Urinary bladder (tissue), 4 donors: ENCODE measurements around the gene SORT1. TPM values are rescaled to one million over a fixed set of nuclear protein-coding genes. Genes with fewer than 3 reads are reported as not detected.
"Not testable (repeated sequence)": the region's sequence is repeated elsewhere in the genome, so short reads cannot be mapped to it uniquely, and the experiment has no call there.

Source experiments
- DNase-seq: peaks from one replicate; pipeline ENCODE4 v3.0.0-alpha.2; 2015; ENCODE audit errors: extremely low spot score
- H3K27ac ChIP-seq: one replicate; pipeline ENCODE4 v1.5.1; 2013; ENCODE audit warnings: low read depth, mild to moderate bottlenecking, moderate library complexity
- H3K36me3 ChIP-seq: one replicate; pipeline ENCODE4 v1.6.1; 2013; ENCODE audit warnings: mild to moderate bottlenecking, moderate library complexity; ENCODE audit not compliant: insufficient read depth
- H3K4me1 ChIP-seq: one replicate; pipeline ENCODE4 v1.6.1; 2013; ENCODE audit warnings: mild to moderate bottlenecking, moderate library complexity; ENCODE audit not compliant: insufficient read depth
- H3K4me3 ChIP-seq: one replicate; pipeline ENCODE4 v1.5.1; 2013; ENCODE audit warnings: low read depth, low read length
- WGBS: extraction: QIAGEN DNeasy Blood & Tissue Kit; methylation state at CpG from one replicate; pipeline ENCODE4 v1.1.7; 2013; 5-methylcytosine and 5-hydroxymethylcytosine counted together
- polyA plus RNA-seq: library from polyadenylated mRNA; stranded (reverse); fragments of 200-250 nt; gene quantifications from one replicate; pipeline ENCODE4 v1.2.3, GENCODE V29; 2013
- total RNA-seq: library from RNA; depleted of rRNA; stranded (reverse); fragments of >200 nt; gene quantifications from one replicate; pipeline ENCODE4 v1.2.3, GENCODE V29; 2014
- donor health status: healthy with polysubstance abuse.
- donor health status: healthy.

SORT1 gene
- total RNA-seq = 26.5 TPM
- 30.6 TPM for polyA plus RNA-seq

- no peaks in the 10 kb centered on the region for H3K36me3 ChIP-seq
- peak within 1 kb of the TSS; percentile 45 for H3K27ac ChIP-seq
- under 1% methylated on average over 96 of the region's 98 CpGs for WGBS
- no peaks in the 10 kb centered on the region for H3K4me1 ChIP-seq
- H3K4me3 ChIP-seq = peak within 1 kb of the TSS; percentile 90
- peak; percentile 74 for DNase-seq
These were observed at the start of gene SORT1 for GRCh38 chr1:109397581-109398342. SORT1 (minus strand) TSS chr1:109397918; CDS start chr1:109397892, 26 bp downstream.

GRCh38 chr1:109445949-109446695 lies 48.4 kb upstream of the SORT1 start:
- WGBS = 51% methylated on average over 11 of the region's 11 CpGs

DNA sequence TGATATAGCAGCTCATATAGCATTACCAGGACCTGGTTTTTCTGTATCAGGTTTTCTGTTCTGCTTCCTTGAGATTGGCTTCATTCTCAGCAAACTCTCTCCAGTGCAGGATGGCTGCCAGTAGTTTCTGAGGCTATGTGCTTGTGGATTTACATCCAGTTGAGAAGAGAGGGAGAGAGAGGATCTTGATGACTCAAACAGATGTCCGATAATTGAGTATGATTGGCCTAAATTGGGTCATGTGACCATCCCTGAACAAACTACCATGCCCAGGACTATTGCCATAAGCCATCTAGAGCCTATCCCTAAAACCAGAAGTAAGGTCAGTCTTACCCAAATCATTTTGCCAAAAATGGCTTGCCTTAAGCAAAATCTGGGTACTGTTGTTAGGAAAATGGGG lies 46.6 kb upstream of the SORT1 start:
- DNase-seq = no peak
- Histone ChIP-seq H3K4me3 (no peak overlapping the region), H3K4me1 (no peaks in the 10 kb centered on the region), H3K36me3 (no peaks in the 10 kb centered on the region), H3K27ac (no peak overlapping the region)
- WGBS = 75% methylated on average over 1 of the region's 1 CpG

More at GRCh38 chr1:109445949-109446695, 48.4 kb upstream of the SORT1 start:
- H3K27ac ChIP-seq, H3K36me3 ChIP-seq, H3K4me1 ChIP-seq, DNase-seq, H3K4me3 ChIP-seq: not testable (repeated sequence)

- no peak for DNase-seq
- Histone ChIP-seq H3K36me3 (no peaks in the 10 kb centered on the region), H3K4me3 (no peak overlapping the region), H3K4me1 (no peaks in the 10 kb centered on the region), H3K27ac (no peak overlapping the region)
- 29% methylated on average over 2 of the region's 2 CpGs for WGBS
These were observed 45.8 kb upstream of the SORT1 start for GRCh38 chr1:109443476-109443875.

GRCh38 chr1:109441069-109441468 lies 43.4 kb upstream of the SORT1 start:
- H3K27ac ChIP-seq = no peak overlapping the region
- no peaks in the 10 kb centered on the region for H3K36me3 ChIP-seq
- H3K4me3 ChIP-seq = no peak overlapping the region
- no peak for DNase-seq
- WGBS = 19% methylated on average over 1 of the region's 1 CpG
- H3K4me1 ChIP-seq = no peaks in the 10 kb centered on the region

DNA sequence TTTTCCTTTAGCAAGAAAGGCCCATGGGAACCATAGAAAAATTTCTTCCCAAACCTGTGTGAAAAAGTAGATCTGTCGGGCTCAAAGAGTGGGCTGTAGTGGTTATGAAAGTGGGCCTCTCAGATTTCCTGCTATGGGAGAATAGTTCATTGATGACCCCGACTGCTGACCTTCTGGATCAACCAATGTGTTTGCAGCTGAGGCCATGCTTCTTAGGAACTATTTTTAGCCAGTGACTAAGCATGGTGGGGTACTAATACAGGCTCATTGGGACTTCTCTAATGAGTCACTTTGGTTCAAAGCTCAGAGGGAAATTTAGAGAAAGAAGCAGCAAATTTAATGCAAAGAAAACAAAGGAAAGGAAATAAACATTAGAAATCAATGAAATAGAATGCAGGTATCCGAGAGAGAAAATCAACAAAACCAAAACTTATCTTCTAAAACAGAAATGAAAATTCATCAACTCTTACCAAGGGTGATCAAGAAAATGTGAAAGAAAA lies 41.1 kb upstream of the SORT1 start:
- no peak overlapping the region for H3K4me3 ChIP-seq
- DNase-seq = no peak
- H3K4me1 ChIP-seq = no peaks in the 10 kb centered on the region
- no peak overlapping the region for H3K27ac ChIP-seq
- WGBS = 70% methylated on average over 3 of the region's 3 CpGs
- H3K36me3 ChIP-seq = no peaks in the 10 kb centered on the region

- no peak for DNase-seq
- Histone ChIP-seq H3K4me1 (no peaks in the 10 kb centered on the region), H3K27ac (no peak overlapping the region), H3K4me3 (no peak overlapping the region), H3K36me3 (no peaks in the 10 kb centered on the region)
- WGBS = 75% methylated on average over 1 of the region's 1 CpG
These were observed 36.8 kb upstream of the SORT1 start for GRCh38 chr1:109434484-109434883.

DNA sequence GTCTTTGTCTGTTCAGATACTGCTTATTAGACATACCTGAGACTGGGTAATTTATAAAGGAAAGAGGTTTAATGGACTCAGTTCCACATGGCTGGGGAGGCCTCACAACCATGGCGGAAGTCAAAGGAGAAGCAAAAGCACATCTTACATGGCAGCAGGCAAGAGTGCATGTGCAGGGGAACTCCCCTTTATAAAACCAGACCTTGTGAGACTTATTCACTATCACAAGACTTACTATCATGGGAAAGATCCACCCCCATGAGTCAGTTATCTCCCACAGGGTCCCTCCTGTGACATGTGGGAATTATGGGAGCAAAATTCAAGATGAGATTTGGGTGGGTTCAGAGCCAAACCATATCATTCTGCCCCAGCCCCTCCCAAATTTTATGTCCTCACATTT lies 35.6 kb upstream of the SORT1 start:
- no peaks in the 10 kb centered on the region for H3K4me1 ChIP-seq
- no peaks in the 10 kb centered on the region for H3K36me3 ChIP-seq
- H3K4me3 ChIP-seq = no peak overlapping the region
- 99% methylated on average over 1 of the region's 1 CpG for WGBS
- no peak for DNase-seq
- no peak overlapping the region for H3K27ac ChIP-seq

DNA sequence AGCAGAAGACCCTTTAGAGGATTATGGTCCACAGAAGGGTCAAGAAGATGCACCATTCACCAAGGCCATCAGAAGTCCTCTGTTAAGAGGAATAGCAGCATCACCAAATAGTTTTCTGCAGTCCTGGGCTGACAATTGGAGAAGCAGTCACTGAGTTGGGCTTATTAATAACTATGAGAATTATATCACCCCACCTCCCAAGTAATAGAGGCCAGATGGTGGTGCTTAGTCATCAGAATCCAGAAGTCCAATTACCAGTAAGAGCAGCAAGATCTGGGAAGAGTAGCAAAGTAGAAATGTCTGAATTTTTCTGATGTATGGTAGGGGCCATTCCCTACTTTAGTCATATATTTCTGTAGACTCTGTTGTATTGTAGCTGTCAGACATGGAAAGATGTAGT lies 34.6 kb upstream of the SORT1 start:
- Histone ChIP-seq H3K27ac (no peak overlapping the region), H3K4me3 (no peak overlapping the region), H3K36me3 (no peaks in the 10 kb centered on the region), H3K4me1 (no peaks in the 10 kb centered on the region)
- no peak for DNase-seq

- DNase-seq = no peak
- H3K4me1 ChIP-seq = peaks cover 1% of the 10 kb centered on the region
- peak overlapping the region; percentile 50 for H3K4me3 ChIP-seq
- WGBS = 6% methylated on average over 7 of the region's 7 CpGs
- H3K36me3 ChIP-seq = no peaks in the 10 kb centered on the region
- H3K27ac ChIP-seq = no peak overlapping the region
These were observed 29.4 kb upstream of the SORT1 start for GRCh38 chr1:109427171-109427467.

- peaks cover 1% of the 10 kb centered on the region for H3K4me1 ChIP-seq
- under 1% methylated on average over 50 of the region's 50 CpGs for WGBS
- H3K36me3 ChIP-seq = no peaks in the 10 kb centered on the region
- H3K4me3 ChIP-seq = peak within 1 kb of the TSS; percentile 73
- DNase-seq = peak; percentile 95
- peak within 1 kb of the TSS; percentile 72 for H3K27ac ChIP-seq
These were observed 28.8 kb upstream of the SORT1 start, which contains the start of gene PSMA5 for GRCh38 chr1:109426281-109427170. PSMA5 (minus strand) TSS chr1:109426448; CDS start chr1:109426330, 118 bp downstream.

DNA sequence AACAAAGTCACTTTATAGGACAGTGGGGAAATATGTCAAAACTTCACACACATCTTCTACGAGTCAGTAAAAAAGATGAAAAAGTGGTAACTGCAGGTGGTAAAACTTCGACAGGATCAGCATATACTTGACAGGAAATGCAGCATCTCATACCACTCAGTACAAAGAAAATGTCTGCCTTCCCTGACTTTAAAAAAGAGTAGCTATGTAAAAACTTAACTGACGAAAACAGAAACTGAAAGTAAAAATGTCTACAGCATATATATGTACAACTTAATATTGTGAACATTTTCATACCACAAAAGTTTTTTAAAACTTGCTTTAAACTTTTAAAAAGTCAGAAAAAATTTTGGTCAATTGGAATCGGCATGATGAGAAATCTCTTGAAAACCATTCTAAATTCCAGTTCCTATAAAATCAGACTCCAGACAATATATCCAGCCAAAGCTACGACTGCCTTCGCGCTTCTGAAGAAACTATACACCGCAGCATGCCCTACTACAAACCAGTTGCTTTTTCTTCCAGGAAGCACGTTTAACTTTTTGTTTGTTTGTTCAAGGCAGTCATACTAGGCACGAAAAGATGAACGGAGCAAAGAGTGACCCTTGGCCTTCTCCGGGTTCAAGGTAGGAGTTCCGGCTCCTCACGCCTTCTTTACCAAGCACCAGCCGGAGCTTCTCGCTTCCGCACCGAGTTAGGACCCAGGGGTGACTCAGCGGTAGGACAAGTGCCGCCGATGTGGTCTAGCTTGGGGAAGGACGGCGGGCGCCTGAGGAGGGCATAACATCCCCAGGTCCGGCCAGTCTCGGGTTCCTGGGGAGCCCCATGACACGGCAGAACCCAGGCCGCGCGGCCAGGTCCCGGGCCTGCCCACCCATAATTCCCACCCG lies 27.9 kb upstream of the SORT1 start:
- H3K27ac ChIP-seq = peak overlapping the region; percentile 56
- WGBS = under 1% methylated on average over 32 of the region's 32 CpGs
- H3K4me1 ChIP-seq = peaks cover 1% of the 10 kb centered on the region
- no peak for DNase-seq
- H3K36me3 ChIP-seq = peaks cover under 1% of the 10 kb centered on the region
- peak overlapping the region; percentile 73 for H3K4me3 ChIP-seq
